Activated T-helper 1 cell treated with Interleukin-2 at 50 U/mL for 16 hours (primary cell): Measurements from ENCODE around the gene KLKB1.
"Not testable (repeated sequence)": the region's sequence is repeated elsewhere in the genome, so short reads cannot be mapped to it uniquely, and the experiment has no call there.

Experiments
- DNase-seq: peaks from one replicate; pipeline ENCODE4 v3.0.0-alpha.2; 2020; ENCODE audit warnings: low read depth

The KLKB1 gene

DNA sequence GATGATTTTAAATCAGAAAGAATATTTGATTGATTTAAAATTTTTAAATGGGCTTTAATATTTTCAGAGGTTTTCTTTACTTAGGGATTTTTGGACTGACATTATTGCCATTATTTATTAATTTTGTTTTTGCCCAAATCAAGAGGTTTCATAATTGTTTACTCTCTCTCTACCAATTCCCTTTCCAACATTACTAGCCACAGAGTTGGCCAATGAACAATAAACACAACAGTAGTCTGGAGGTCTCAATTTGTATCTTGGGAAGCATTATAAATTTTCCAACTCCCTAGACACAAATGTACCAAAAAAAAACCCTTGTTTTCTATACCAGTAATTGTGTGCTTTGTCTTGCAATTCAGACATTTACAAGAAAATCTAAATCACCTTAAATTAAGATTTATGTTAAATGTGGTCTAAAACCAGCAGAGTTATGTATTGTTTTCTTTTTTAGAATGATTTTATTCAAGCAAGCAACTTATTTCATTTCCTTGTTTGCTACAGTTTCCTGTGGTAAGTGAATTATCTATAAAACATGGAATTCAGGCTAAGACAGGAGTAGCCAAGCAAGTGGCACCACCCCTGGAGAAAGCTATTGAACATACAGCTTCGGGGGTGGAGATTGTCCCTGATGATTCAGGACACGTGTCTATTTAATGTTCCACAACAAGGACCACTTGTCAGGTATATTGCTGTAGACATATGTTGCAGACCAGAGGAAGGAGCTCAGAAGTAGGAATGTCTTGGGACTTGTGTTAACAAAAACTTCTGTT lies 622 bp downstream of the KLKB1 start:
- DNase-seq = no peak

DNA sequence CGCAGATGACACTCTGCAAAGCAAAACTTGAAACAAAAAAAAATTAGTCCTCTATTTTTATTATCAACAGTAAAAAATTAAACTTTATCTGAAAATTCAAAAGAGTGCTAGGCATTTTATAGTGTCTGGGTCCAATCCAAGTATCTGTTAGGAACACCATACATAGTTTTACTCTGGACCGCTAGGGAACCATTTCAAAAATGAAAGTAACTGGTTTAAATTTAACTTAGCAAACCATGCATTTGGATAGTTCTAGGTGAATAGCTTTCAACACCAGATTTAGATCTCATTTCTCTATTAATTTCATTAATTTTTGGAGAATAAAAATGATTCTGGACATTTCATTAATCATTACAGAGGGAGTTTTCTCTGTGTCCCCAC lies 1.2 kb downstream of the KLKB1 start:
- DNase-seq = no peak

DNA sequence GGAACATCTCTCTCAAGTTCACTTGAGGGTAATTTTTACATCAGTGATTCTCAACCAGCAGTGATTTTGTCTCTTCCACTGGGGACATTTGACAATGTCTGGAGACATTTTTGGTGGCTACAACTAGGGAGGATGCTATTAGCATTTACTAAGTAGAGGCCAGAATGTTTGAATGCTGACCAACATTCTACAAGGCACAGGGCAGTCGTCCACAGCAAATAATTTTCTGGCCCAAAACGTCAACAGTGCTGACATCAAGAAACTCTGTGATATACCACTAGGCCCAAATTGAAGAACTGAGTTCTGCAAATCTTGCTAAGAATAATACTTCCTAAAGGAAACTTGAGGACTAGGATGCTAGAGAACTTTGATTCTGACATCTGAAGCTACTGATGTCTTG lies 7.1 kb downstream of the KLKB1 start:
- DNase-seq = no peak

DNA sequence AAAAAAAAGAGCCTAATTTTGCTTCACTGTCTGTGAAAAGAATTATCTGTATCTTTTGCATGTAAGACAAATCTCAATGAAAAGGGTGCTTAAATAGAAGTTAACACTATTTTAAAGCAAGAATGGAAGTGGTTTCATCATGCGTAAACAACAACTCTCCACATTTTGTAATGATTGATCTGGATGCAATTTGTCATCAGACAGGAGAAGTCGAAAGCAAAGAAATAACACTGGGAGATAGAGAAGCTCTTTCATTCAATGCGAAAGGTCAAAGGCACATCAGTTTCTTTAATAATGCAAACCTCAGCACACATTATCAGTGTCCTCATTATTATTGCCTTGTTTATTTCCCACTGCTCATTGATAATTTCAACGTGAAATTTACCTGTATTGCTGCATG lies 8.8 kb downstream of the KLKB1 start:
- no peak for DNase-seq

DNA sequence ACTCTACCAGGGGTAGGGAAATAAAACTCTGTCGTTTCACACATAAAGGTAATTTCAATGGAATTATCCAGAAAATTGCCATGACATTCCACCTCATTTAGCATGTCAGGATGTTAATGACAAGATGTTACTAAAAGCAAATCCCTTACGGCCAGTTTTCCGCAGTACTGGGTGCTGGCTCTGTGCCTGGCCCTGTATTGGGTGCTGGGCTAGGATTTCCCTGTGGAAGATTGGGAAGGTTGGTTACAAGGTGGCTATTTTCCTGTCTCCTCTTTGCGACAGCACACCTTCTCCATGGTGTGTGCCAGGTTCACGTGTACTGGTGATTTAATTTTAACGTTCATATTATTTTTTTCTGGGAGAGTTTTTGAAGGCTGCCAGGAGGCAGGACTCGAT lies 13.1 kb downstream of the KLKB1 start:
- DNase-seq = no peak

DNA sequence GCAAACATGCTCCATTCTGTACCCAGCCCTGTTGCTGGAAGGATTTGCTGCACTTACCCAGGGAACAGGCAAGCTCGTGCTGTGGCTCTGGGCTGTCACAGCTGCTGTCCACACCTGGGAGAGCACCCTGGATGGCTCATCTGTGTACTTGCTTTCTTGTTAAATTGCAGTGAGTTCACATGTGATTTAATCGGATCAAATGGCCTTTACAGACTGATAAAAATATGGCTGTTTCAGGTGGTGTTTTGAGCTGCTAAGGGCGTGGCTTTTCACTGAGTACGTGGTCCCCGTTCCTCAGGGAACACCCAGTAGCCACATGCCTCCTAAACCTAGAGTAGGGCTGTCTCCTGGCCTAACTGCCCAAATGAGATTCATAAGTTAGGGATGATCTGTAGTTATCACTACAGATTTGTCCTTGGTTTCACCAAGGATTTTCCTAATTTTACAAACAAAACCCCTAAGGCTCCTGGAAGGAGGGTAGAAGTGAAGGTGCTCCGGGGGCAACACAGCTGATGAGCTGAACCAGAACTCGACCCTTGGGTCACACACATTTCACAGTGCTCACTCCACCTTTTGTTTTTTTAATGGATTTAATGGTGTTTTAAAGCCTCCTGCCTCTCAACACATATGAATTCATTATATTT lies 13.7 kb downstream of the KLKB1 start:
- no peak for DNase-seq

DNA sequence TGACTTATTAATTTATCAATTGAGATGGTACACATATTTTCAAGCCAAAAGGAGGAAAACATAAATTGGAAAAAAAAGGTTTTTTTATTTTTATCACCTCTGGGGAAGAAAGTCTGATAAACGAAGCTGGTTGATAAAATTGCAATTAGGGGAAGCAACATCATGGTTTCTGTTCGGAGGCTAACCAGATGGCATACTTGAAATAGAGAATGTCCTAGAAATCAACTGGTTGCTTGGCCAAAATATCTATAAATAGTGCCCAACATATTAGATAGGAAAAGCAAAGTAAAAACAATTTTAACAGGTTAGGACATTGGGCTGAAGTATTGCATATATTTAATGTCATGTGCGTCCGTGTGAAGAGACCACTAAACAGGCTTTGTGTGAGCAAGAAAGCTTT lies 14.3 kb downstream of the KLKB1 start:
- no peak for DNase-seq

DNA sequence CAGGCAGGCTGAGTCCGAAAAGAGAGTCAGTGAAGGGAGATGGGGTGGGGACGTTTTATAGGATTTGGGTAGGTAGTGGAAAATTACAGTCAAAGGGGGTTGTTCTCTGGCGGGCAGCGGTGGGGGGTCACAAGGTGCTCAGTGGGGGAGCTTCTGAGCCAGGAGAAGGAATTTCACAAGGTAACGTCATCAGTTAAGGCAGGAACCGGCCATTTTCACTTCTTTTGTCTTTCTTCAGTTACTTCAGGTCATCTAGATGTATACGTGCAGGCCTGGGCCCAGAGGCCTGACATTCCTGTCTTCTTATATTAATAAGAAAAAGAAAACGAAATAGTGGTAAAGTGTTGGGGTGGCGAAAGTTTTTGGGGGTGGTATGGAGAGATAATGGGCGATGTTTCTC lies 14.7 kb downstream of the KLKB1 start:
- DNase-seq = not testable (repeated sequence)

DNA sequence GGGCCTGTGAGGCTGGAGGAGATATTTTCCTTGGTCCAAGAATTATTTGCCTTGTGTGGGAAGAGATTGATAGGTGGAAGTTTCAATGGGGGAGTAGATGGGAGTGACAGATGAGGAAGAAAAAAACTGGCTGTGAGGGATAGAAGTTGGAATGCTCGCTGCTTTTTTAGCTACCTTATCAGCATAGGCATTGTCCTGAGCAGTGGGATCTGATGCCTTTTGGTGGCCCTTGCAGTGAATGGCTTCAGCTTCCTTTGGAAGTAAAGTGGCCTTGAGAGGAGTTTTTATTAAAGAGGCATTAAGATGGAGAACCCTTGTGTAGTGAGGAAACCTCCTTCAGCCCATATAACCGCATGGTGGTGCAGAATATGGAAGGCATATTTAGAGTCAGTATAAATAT lies 16.0 kb downstream of the KLKB1 start:
- no peak for DNase-seq

DNA sequence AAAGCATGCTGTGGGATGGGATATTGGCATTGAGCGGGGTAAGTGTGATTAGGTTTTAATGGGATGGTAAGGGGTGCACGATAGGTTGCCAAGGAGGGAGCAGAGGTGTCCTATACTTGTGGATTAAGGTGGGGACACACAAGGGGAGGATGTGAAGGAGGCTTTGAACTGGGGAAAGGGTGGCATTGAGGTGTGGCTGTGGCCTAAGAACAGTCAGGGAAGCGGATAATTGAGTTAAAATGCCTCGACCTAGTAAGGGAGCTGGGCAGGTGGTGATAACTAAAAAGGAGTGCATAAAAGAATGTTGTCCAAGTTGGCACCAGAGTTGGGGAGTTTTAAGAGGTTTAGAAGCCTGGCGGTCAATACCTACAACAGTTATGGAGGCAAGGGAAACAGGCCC lies 17.5 kb downstream of the KLKB1 start:
- no peak for DNase-seq

DNA sequence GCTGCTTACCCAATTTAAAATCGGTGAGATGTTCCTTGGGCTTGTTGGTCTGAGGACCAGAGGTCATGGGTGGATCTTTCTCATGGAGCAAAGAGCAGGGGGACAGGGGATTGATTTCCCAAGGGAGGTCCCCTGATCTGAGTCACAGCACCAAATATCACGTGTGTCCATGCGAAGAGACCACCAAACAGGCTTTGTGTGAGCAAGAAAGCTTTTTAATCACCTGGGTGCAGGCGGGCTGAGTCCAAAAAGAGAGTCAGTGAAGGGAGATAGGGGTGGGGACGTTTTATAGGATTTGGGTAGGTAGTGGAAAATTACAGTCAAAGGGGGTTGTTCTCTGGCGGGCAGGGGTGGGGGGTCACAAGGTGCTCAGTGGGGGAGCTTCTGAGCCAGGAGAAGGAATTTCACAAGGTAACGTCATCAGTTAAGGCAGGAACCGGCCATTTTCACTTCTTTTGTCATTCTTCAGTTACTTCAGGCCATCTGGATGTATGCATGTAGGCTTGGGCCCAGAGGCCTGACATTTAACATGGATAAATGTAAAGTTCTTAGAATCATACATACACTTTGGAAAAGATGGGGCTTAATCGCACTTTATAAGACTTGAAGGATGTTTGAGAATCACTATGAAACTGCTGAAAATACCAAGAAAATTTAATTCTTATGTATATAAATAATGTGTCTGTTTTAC lies 19.9 kb downstream of the KLKB1 start:
- DNase-seq = not testable (repeated sequence)

DNA sequence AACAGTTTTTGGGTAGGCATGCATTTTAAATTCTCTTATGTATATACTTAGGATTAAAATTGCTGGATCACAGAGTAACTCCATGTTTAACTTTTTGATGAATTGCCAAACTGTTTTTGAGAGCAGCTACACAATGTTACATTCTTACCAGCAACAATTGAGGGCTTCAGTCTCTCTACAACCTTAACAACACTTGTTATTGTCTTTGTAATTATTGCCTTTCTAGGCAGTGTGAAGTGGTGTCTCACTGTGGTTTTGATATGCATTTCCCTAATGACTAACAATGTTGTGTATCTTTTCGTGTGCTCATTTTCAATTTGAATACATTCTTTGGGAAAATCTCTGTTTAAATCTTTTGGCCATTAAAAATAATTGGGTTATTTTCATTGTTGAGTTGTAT lies 21.3 kb downstream of the KLKB1 start:
- no peak for DNase-seq

DNA sequence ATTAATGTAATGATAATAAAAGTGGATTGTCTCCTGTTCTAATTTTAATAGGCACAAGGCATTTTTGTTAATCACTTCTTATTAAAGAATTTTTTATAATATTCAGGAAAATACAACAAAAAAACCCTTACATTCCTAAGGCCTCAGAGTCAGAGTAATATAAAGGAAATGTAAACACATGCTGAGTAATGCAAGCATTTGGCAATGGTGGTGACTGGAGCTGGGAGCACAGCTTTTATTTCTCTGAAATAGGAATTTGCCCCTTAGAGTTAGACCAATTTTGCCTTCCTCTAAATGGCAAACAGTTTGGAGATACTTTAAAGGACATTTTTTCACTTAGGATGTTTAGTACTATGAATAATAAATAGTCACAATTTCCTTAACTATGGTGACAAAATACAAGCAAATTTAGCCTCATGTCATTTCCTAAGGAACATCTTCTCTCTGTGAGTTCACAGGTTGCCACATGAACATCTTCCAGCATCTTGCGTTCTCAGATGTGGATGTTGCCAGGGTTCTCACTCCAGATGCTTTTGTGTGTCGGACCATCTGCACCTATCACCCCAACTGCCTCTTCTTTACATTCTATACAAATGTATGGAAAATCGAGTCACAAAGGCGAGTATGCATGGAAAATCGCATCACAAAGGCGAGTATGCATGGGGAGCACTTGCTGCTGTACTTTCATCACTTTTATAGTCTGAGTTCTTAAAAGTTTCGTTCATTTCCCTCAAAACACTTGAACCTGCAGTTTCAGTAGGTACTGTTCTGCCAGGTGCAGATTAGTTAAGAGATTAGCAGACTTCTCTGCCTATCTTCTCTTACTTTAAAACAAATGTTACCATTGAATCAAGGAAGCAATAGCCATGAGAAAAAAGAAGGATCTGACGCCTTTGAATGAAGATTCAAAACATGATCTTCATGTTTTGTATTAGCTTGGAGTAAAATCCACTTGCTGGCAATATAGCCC lies 22.8 kb downstream of the KLKB1 start:
- no peak for DNase-seq

DNA sequence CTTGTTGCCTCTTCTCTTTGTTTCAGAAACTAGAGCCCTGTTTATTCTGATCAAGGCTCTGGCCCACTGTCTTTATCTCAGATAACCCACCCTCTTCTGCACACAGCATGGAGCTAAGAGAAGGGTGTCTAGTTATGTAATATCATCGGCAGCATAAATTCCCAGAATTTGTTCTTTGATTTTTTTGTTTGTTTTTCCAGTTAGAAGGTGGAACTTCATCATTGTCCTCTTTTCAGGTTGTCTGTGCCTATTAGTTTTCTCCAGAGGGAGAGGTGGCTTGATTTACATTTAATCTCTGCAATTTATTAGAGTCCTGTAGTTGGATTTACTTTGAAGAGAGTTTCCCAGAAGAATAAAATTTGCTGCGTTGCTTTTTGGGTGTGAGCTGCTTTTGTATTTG lies 23.5 kb downstream of the KLKB1 start:
- no peak for DNase-seq

DNA sequence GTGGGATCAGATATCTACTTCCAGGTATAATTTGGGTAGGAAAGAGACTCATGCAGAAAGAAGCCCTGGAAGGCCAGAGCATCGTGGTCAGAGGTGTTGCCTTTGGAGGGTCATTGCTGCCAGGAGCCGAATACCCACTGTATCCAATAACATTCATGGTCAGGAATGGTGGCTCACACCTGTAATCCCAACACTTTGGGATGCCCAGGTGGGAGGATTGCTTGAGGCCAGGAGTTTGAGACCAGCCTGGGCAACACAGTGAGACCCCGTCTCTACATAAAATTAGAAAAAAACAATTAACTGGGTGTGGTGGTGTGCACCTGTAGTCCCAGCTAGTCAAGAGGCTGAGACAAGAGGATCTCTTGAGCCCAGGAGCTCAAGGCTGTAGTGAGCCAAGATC lies 27.8 kb downstream of the KLKB1 start:
- no peak for DNase-seq

DNA sequence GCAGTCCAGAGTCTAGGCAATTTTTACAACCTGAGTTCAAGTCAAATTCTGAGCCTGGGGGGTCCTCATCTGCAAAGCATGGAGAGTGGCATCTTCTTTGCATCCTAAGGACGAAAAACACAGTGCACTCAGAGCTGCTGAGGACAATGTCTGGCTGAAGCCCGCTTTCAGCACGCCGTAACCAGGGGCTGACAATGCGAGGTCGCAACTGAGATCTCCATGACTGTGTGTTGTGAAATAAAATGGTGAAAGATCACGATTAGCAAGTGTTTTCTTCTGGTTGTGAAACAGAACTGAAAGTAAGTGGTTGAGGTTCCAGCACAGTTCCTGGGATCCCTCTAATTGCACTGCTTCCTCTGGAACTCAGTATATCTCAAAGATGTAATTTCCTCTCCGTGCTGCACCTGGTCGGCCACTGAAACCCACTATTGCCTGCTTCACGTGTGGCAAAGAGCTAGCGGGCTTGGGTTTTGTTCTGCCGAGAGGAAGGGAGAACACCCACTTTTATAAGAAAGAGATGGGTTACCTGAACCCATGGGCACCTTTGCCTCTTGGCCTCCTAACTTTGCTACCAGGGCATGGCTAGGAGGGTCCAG lies 31.0 kb downstream of the KLKB1 start:
- DNase-seq = no peak

DNA sequence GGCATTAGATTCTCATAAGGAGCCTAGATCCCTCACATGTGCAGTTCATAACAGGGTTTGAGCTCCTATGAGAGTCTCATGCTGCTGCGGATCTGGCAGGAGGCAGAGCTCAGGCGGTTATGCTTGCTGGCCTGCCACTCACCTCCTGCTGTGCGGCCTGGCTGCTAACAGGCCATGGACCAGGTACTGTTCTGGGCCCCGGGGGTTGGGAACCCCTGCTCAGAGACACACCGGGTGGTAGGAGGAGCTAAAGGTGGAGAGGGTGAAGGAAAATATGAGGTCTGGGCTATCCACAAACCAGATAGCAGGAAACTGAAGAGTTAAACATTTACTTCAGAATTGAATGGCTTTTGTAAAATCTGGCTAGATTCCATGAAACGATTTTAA lies 32.8 kb downstream of the KLKB1 start:
- DNase-seq = no peak

DNA sequence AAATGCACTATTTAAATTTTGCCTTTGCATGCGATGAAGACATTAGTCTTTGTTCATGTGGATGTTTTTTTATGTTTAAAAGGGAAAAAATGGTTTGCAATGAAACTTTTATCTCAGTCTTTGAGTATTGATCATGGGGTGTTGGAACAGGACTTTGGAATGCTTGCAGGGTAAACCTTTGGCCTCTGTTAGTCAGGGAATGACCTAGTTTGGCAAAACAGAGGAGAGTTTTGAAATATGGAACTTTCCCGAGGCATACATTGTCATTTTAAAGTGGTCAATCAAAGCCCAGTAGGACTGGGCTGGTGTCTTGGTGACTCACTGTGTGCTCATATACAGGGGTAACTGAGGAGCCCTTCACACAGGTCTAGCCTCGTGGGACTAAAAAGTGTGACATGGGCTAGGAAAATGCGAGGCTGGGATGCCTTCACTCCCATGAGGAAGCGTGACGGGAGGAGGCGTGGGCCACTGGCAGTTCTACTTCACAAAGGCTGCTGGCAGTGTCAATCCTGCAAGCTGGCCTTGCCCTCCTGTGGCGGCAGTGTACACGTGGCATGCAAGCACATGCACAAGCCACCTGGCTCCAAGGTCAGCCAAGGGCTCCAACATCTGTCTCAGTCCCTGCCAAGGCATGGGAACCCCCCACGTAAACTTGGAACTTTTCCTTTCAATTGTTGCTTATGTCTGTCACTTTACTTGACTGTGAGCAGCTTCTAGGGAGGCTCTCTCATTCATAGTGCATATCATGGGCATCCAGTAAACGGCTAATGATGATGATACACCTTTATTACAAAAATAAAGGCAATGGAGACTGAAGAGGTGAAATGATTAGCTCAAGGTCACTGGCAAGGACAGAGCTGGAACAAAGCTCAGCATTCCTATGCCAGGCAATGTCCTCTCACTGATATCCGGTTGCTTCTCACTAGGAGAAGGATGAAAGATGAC lies 33.5 kb downstream of the KLKB1 start:
- no peak for DNase-seq

DNA sequence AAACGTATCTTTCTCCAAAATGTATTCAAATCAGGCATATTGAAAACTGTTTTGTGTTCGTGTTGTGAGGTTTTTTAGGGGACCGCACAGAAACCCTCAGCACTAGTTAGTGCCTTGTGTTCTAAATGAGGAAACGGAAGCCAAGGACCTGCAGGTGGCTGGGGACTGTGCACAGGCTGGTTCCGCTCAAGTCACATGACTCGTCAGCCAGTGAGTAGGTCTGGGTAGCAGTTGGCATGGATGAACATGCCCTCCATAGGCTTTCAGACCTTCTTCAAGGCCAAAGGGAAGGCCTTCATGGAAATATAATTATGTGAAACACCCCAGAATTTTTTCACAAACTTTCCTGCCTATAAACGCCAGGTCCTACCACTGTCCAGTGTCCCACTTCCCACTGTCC lies 37.4 kb downstream of the KLKB1 start:
- no peak for DNase-seq

DNA sequence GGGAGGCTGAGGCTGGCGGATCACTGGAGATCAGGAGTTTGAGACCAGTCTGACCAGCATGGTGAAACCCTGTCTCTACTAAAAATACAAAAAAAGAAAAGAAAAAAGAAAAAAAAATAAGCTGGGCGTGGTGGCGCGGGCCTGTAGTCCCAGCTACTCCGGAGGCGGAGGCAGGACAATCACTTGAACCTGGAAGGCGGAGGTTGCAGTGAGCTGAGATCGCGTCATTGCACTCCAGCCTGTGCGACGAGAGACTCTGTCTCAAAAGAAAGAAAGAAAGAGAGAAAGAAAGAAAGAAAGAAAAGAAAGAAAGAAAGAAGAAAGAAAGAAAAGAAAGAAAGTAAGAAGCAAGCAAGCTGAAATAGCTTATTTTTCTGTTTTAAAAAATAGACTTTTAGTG lies 37.9 kb downstream of the KLKB1 start:
- DNase-seq = not testable (repeated sequence)
